GM21390 (cell line): ENCODE results near the gene YJEFN3.
A peak's percentile ranks its signal among the peaks of the same experiment; 100 is the strongest.

Source experiments
- ATAC-seq: cut with Tn5 transposase; IDR thresholded peaks from one replicate; pipeline ENCODE4 v1.9.1; 2021; ENCODE audit not compliant: unreplicated experiment

YJEFN3 gene, protein sequence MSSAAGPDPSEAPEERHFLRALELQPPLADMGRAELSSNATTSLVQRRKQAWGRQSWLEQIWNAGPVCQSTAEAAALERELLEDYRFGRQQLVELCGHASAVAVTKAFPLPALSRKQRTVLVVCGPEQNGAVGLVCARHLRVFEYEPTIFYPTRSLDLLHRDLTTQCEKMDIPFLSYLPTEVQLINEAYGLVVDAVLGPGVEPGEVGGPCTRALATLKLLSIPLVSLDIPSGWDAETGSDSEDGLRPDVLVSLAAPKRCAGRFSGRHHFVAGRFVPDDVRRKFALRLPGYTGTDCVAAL

DNA sequence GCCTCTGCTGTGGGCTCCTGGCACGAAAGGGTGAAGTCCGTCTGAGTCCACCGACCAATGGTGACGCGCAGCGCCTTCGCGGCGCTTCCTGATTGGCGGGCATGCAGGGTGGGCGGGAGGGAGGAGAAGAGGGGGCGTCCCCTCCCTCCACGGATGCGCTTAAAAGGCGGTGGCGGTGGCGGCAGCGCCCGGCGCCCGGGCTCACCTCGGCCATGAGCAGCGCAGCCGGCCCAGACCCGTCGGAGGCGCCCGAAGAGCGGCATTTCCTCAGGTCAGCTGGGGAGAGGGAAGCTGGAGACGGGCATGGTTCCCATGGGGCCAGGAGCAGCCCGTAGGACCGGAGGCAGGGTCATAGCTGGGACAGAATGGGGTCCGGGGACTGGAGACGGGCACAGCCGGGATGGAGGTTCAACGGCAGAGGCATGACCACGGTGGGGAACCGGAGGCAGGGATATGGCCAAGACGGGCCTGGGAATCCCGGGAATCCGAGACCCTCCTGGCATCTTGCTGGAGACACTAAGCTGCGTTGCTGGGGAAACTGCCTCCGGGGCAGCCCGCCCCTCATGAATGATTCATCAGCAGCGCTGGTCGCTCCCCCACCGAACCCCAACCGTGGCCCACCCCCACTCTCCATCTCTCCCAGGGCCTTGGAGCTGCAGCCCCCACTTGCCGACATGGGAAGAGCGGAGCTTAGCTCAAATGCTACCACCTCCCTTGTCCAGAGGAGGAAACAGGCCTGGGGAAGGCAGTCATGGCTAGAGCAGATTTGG is at the start of gene YJEFN3:
Gene YJEFN3 (plus strand): TSS at position 191 of the 770 bp plus-strand sequence. CDS start 22 bp downstream, at position 213.
- no peak for ATAC-seq

DNA sequence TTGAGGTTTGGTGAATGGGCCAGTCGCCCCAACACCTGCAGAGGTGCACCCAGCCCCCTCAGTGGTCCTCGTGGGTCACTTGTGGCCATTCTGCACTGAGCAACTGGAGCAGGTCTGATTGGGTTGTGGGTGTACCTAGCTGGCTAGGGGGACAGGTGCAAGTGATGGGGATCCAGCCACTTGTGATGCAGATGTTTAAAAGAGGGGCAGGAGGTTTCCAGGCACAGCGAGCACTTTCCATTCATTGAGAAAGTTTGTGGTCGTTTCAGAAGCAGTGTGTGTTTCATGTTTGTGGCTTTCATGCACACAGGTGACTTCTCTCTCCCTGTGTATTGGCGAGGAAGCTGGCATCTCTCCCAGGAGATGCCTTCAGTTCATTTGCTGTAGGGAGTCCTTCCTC is 48.0 kb upstream of the YJEFN3 start:
- no peak for ATAC-seq

DNA sequence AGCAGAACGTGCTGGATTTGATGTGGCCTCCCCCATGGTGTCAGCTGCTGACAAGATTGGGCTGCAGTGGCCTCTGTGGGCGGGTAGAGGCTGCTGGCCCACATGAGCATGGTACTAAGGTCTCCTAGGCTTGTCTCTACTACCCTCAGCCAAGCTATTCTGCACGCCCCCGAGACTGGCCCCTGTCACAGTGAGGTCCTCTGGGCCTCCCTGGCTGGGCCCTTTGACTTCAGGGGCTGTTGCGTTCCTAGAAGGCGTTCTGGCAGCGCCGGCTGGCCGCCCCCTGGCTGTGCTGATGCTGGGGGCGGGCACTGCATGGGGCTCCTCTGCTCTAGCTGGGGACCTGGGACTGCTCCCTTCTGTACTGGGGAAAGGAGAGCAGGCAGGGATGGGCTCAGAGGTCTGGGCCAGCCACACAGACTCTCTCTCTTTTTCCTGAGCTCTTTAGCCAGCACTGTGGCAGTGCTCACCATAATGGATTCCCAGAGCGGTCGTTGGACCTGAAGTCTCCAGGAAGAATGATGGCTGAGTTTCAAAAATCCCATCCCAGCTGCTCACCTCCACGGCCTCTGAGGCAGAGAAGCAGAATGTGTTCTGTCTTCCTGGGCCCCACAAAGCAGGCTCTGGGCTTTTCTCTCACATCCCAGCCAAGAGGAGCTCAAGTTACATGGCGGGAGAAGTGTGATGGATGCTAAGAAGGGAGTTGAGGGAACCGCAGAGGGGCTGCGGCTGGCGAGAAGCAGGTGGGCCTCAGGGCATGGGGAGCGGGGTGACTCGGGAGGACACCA is 45.7 kb upstream of the YJEFN3 start:
- ATAC-seq: no peak

DNA sequence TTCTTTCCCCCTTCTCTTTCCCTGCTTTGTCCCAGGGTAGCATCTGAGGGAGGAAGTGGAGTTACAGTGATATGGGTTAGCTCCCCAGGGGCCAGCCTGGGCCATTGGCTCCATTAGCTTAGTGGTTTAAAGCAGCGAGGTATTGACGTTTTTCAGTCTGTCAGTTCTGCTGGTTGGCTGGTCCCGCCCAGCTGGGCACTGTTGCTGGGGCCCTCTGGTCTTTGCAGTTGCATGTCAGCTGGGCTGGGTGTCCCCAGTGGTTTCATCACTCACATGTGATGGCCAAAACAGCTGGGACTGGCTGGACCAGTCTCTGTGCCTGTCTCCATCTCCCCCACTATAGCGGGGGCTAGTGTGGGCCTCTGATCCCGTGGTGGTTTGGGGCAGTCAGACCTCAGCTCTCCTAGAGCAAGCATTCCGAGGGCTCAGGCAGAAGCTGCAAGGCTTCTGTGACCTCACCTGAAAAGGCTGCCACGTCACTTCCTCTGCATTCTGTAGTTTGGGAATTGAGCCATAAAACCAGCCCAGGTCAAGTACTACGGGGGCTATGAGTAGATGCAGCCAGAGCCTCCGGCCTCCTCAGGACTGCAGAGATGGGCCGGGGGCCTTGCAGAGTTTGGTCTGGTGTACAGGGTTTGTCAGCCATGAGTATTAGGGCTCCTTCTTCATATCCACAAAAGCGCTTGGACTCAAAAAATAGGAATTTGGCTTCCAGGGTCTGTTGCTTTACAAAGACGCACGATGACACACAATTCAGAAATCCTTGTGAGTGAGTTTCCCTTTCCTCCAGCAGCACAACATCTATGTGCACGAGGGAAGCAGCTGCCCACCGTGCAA is 43.3 kb upstream of the YJEFN3 start:
- no peak for ATAC-seq

DNA sequence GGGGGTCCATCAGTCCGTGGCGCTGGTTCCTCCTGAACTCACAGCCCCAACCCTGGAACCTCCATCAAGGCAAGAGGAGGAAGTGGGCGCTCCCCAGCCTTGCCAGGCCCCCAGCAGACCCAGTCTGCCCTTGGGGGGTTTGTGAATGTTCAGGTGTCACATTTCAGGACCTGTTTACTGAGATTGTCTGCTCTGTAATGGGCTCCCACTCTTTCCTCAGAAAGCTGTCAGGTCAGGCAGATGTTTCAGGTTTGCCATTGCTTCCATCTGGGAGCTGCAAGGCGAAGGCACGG is 42.8 kb upstream of the YJEFN3 start:
- no peak for ATAC-seq

DNA sequence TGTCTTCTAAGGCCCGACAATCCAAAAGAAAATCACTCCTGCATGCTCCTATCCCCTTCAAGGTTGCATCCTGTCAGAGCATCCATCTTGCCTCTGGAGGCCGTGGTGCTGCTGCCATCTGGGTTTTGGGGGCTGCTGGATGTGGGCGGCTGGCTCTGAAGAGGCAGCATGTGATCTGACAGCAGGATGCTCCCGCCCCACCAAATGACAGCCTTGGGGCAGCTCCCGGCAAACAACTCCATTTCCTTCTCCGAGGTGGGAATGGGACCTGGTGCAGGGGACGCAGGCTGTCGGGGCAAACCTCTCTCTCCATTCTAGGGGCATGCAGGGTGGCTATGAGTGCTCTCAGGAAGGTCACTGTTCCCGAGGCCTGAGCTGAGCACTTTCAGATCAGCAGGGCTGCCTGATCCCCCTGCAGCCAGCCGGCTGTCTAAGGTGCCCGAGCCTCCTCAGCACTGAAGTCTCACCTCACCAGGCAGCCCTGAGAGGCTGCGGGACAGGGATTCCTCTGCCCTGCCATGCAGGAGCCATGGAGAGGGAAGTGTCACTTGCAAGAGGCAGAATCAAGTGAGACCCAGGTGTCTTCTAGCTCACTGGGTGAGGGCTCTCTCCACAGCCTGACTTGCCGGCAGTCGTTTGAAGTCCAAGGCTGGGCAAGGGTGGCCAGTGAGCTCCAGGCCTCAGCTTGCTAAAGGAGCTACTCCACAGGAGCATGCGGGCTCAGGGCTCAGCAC is 42.2 kb upstream of the YJEFN3 start:
- no peak for ATAC-seq

DNA sequence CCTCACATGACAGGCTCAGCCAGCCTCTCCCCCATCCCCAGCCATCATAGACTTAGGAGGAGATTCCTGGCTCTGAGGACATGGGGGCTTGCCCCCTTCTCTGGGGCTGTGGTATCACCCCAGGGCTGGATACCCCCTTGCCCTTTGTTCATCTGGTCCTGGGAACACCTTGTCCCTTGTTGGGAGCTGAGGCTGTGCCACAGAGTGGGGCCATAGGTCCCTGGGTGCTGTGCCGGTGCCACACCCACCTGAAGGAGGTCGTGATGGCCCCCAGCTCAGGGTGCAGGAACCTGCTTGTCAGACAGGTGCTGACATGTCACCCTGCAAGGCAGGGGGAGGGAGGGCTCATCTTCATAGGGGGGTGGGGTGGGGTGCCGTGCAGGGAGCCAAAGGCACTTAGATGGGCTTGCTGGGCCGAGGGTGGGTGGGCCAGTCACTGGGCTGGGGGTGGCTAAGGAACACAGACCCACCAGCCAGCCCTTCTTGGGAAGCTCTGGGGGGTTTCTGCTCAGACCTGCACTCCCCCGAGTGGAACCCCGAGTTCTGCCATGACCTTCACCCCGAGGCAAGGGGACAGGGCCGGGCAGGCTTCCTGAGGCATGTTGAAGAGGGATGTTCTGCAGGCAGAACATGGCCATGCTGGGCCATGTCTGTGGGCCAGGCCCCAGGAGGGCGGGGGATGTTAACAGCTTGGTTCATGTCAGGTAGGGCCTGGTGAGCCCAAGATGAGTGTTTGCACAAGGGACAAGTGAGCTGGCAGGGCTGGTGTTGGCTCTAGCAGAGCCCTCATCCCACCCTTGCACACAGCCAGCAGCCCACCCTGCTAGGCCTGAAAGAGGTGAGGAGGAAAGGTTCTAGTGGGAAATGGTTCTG is 41.4 kb upstream of the YJEFN3 start:
- no peak for ATAC-seq

DNA sequence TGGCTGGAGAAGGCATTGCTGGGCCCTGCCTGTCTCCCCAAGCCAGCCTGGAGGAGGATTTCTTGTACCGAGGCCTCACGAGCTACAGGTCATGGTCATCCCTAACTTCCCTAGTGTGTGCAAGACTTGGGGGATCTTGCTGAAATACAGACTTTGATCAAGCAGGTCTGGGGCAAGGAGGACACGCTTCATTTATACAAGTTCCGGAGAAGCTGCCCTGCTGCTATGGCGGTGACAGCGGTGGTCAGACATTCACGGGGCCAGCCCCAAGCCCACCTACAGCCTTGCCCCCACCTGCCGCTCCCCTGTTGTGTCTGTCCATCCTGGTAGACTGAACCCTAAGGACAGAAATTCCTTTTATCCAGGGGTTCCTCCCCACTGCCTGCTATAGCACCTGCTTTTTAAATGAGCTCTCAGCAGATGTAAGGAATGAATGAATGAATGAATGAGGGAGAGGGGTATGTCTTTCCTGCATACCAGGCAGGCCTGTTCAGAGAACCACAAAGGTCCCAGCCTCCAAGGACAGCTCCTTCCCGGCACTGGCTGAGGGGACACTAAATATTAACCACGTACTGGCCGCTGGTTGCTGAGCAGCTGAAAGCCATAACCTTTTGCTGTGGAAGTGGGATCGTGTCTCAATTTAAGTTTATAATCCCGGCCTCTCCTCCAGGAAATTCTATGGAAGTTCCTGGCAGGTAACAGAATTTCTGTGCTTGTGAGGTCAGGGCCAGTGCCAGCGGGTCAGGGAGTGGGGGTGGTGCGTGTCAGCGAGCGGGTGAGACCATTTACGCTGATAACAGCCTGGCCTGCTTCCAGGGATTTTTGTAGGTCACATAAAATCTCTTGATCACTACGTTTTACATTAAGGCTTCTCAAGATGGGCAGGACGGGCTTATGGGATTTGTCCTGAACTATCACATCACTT is 40.5 kb upstream of the YJEFN3 start:
- no peak for ATAC-seq

DNA sequence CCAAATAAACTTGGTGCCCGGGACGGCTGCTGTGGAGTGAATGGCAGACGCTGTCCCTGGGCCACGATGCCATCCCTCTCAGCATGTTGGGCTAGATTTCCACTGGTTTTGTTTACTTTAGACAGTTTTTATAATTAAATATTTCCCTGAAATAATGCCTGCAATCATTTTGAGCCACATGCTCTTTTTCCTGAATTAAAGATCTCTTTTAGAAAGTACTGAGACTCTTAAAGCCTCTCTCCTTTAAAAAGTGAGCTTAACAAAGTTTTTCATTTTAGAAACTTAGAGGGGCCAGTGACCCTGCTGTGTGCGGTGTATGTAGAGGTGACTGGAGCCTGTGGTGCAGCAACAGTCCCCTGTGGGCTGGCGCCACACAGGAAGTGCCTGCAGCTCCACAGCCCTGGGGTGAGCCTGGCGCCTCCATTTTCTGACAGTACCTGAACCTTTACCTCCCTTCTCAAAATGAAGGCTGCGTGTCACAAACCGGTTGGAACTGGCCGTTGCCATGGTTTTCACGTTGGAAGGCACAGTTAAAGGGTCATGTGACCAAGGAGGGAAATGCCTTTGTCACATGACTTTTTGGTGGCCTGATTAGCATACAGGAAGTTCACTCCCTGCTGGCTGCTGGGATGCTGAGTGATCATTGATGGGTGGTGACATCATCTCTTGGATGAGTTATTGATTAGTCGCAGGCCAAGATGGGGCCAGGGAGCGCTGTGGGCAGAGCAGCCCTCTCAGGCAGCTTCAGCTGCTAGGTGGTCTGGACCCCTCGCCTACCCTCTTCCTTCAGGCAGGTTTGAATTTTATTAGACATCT is 39.6 kb upstream of the YJEFN3 start:
- peak; percentile 48 for ATAC-seq

DNA sequence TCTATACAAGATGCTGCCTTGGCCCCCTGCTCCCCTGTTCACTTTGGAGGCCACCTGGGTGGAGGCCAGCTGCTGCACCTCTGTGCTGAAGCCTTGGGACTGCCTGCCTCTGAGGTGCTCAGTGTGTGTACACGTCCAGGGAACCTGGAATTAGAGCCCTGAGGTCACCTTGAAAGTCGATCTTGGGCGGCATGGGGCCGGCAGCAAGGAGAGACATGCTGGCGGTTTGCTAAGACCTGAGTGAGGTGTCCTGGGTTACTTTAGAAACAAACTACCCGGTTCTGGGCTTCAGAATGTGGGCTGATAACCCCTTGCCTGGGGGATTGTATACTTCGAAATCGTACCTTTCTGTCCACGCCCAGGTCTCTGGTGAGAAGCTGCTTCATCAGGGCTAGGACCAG is 38.9 kb upstream of the YJEFN3 start:
- ATAC-seq: no peak

DNA sequence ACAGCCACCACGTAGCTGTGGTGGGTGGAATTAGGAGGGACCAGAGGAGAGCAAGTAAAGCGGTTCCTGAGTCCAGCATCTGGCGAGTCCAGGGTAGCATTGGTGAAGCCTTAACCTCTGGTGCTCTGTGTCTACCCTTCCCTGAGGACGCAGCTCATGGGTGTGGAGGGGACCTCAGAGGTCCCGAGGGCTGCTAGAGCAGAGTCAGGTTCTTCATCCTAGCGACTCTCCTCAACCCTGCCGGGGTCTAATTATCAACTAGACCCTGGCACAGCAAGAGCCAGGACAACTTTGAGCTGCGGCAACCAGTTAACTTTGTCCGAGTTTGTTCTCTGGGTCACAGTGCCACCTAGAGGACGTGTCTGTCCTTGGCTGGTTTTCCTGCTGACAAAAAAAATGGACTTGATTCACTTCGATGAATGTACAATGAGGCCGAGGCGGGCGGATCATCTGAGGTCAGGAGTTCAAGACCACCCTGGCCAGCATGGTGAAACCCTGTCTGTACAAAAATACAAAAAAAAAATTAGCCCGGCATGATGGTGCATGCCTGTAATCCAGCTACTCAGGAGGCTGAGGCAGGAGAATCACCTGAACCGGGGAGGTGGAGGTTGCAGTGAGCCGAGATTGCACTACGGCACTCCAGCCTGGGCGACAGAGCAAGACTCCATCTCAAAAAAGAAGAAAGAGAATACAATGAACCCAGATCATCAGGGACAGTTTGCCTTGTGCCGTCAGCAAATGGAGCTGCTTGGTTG is 38.3 kb upstream of the YJEFN3 start:
- ATAC-seq: no peak

DNA sequence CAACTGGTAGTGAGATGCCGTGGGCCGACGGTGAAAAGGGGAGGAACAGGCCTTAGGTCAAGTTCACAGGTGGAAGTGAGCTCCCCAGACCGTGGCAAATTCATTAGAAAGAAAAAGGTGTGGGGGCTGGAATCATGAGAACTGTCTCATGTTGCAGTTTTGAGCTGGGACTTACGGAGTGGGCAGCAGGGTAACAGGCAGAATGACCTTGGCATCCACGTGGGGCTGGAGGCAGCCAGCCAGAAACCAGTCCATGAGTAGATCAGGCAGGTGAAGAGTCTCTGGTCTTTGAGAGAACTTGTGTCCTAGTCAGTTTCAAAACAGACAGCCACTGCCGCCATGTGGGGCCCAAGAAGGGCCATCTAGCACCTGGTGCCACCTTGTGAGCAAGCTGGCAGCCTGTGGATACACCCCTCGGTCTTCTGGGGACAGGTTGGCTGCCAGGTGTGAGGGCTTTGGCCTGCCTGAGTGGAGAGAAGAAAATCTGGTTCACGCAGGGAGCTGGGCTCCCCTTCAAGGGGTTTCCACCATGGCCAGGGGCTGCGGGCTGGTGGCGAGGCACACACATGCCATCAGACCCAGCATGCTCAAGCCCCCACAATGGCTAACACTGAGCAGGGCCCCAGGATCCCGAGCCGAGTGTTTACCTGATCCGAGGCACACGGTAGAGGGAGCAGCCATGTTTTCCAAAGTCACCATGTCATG is 37.2 kb upstream of the YJEFN3 start:
- ATAC-seq: no peak

DNA sequence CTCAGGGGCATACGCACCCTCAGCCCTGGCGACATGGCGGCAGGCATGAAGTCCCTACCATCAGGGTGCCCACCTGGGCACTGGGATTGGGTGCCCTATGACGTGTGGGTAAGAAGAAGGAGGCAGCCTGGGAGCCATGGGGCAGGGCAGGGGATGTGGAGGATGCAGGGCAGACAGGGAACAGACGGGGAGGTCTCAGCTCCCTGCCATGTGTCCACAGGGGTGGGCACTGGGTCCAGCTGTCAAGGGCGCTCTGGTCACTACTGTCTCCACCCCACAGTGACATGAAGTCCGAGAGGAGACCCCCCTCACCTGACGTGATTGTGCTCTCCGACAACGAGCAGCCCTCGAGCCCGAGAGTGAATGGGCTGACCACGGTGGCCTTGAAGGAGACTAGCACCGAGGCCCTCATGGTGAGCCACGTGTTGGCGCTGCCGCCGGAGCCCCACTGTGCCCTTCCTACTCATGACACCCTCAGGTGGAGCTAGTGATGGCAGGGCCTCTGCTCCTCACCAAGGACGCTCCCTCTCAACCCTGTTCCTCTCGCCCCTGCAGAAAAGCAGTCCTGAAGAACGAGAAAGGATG is 36.6 kb upstream of the YJEFN3 start:
- ATAC-seq: no peak

DNA sequence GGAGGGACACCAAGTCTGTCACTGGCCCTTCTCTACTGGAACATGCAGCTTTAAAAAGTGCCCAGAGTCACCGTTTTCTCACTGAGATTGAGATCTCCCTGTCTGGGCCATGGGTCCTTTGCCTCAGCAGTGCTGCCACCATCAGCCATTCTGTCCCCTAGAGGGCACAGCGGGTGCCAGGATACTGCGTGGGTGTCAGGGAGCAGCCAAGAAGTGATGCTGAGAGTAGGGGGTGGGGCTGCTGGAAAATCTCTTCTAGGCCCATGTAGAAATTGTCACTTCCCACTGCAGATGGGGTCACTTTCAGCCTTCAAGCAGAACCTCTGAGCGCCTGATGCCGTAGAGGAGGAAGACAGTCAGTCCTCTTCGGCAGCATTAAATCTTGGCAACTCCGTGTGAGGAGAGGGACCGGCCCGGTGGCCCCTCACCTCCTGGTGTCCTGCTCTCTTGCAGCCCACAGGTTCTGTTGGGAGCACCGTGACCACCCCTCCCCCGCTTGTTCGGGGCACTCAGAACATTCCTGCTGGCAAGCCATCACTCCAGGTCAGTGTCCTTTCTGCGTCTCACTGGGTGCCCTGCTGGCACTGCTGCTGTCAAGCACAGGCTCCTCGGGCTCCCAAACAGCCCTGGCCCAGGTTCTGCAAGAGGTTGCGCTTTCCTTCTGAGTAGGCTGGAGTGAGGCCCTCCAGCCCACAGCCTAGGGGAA is 34.7 kb upstream of the YJEFN3 start:
- no peak for ATAC-seq
